ENCODE measurements around the gene GJB6.
A peak's percentile ranks its signal among the peaks of the same experiment; 100 is the strongest.

GJB6 gene

GRCh38 chr13:20239748-20240147 lies 7.6 kb upstream of the GJB6 start (continued):
- TF ChIP-seq ZNF211 (tag by site-specific recombination; IDR thresholded peaks at IDR 0.05; ENCODE audit: low read depth) (no peak), ZNF138 (tag by site-specific recombination; IDR thresholded peaks at IDR 0.05; ENCODE audit: borderline replicate concordance) (no peak), ZNF2 (tag by site-specific recombination; IDR thresholded peaks at IDR 0.05) (no peak), HIC1 (tag by site-specific recombination; IDR thresholded peaks at IDR 0.05) (no peak), ZNF184 (tag by site-specific recombination; IDR thresholded peaks at IDR 0.05) (no peak), ZNF362 (tag by site-specific recombination; IDR thresholded peaks at IDR 0.05) (no peak), ZNF670 (tag by site-specific recombination; IDR thresholded peaks at IDR 0.05; ENCODE audit: low read depth) (no peak), ZNF777 (tag by site-specific recombination; IDR thresholded peaks at IDR 0.05; ENCODE audit: borderline replicate concordance) (no peak), ZNF785 (tag by site-specific recombination; IDR thresholded peaks at IDR 0.05) (no peak), ZNF239 (tag by site-specific recombination; IDR thresholded peaks at IDR 0.05) (no peak)

GRCh38 chr13:20232556-20233277 lies 598 bp upstream of the GJB6 start:
- POLR2A ChIA-PET = no interaction called here
- Histone ChIP-seq H3K4me3 (ENCODE audit: low read depth, low read length) (peak overlapping the region; percentile 9; the same call in 1 of the 2 replicates), H3K4me1 (ENCODE audit: control insufficient read depth, insufficient read depth, low read length) (no peaks in the 10 kb centered on the region), H3K9me3 (ENCODE audit: control insufficient read depth, insufficient read depth, low read depth, low read length) (no peaks in the 10 kb centered on the region), H3K27ac (ENCODE audit: extremely low read depth, low read depth, low read length) (no peak overlapping the region), H3K36me3 (ENCODE audit: control insufficient read depth in 2 of 2, insufficient read depth in 1 of 2, low read length in 2 of 2) (no peaks in the 10 kb centered on the region)
- TF ChIP-seq ZNF133 (tag by site-specific recombination; IDR thresholded peaks at IDR 0.05) (no peak), ZNF529 (tag by site-specific recombination; IDR thresholded peaks at IDR 0.05; ENCODE audit: insufficient replicate concordance) (peak; percentile 86), YY2 (tag by site-specific recombination; IDR thresholded peaks at IDR 0.05) (no peak), ZNF221 (tag by site-specific recombination; IDR thresholded peaks at IDR 0.05; ENCODE audit: borderline replicate concordance) (no peak)
- CTCF ChIA-PET = no interaction called here

- Histone ChIP-seq H3K9me3 (ENCODE audit: control insufficient read depth, insufficient read depth, low read depth, low read length) (no peaks in the 10 kb centered on the region), H3K27ac (ENCODE audit: extremely low read depth, low read depth, low read length) (no peak overlapping the region), H3K4me3 (ENCODE audit: low read depth, low read length) (no peak overlapping the region), H3K4me1 (ENCODE audit: control insufficient read depth, insufficient read depth, low read length) (no peaks in the 10 kb centered on the region), H3K36me3 (ENCODE audit: control insufficient read depth in 2 of 2, insufficient read depth in 1 of 2, low read length in 2 of 2) (no peaks in the 10 kb centered on the region)
- CTCF ChIA-PET = no interaction called here
- POLR2A ChIA-PET = no interaction called here
- TF ChIP-seq ZNF521 (tag by site-specific recombination; IDR thresholded peaks at IDR 0.05) (no peak), ZNF223 (tag by site-specific recombination; IDR thresholded peaks at IDR 0.05) (no peak), PRDM10 (tag by site-specific recombination; IDR thresholded peaks at IDR 0.05) (no peak)
These were observed 943 bp downstream of the GJB6 start for GRCh38 chr13:20230913-20231838.
